ENCODE data around the gene BSPRY.

DNA sequence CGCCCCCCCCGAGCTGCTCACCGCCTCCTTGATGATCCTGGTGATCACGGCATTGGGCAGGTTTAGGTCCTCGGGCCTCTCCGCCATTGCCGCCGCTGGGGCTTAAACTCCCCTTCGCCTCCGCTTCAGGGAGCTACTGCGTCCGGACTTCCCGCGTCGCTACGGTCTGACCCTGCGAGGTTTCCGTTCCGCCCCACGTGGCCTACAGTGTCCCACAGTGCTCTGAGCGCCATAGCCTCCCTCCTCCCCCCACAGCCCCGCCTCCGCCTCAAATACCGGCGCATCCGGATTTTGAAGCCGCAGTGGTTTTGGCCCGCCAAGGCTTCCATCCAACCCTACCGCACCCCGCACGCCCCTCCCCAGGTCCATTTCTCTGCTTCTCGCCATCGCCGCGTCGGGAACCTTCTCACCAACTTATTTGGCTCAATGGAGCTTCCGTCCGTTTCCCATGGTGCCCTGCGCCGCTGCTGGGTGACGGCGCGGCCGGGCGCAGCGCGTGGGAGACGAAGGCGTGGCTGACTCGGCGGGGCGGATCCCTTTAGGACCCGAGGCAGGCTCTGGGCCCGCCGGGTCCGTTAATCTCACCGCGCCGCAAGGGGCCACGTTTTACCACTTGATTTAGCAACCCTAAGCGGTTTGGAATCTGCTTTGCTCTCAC lies 61.0 kb downstream of the BSPRY start, which contains the start of the genes C9orf43 and POLE3:
- TF ChIP-seq, protein P1, sequence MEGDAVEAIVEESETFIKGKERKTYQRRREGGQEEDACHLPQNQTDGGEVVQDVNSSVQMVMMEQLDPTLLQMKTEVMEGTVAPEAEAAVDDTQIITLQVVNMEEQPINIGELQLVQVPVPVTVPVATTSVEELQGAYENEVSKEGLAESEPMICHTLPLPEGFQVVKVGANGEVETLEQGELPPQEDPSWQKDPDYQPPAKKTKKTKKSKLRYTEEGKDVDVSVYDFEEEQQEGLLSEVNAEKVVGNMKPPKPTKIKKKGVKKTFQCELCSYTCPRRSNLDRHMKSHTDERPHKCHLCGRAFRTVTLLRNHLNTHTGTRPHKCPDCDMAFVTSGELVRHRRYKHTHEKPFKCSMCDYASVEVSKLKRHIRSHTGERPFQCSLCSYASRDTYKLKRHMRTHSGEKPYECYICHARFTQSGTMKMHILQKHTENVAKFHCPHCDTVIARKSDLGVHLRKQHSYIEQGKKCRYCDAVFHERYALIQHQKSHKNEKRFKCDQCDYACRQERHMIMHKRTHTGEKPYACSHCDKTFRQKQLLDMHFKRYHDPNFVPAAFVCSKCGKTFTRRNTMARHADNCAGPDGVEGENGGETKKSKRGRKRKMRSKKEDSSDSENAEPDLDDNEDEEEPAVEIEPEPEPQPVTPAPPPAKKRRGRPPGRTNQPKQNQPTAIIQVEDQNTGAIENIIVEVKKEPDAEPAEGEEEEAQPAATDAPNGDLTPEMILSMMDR (IDR thresholded peaks at IDR 0.05) = no peak
- TF ChIP-seq, protein P2, sequence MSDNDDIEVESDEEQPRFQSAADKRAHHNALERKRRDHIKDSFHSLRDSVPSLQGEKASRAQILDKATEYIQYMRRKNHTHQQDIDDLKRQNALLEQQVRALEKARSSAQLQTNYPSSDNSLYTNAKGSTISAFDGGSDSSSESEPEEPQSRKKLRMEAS (CRISPR knock-in tag; IDR thresholded peaks at IDR 0.05) = peak; percentile 95

Data from WTC11 (cell line).